Ovary (tissue), 9 donors: ENCODE data around the gene SLC7A1. TPM values are rescaled to one million over a fixed set of nuclear protein-coding genes. Genes with fewer than 3 reads are reported as not detected.
A peak's percentile ranks its signal among the peaks of the same experiment; 100 is the strongest.

Experiments
- DNase-seq, 5 donors: peaks; one replicate each; pipeline ENCODE4 v3.0.0-alpha.2; 2019 to 2020
- H3K27ac ChIP-seq, 2 donors: fragments of 200-600 bp; one replicate each; pipeline versions ENCODE4 v1.5.1 to v1.8.0; 2019 to 2022
- H3K27me3 ChIP-seq: fragments of 200-600 bp; one replicate; pipeline ENCODE4 v1.8.0; 2022
- H3K36me3 ChIP-seq: fragments of 200-600 bp; sonication (generic); one replicate; pipeline ENCODE4 v1.5.1; 2019
- H3K4me1 ChIP-seq: one replicate; pipeline ENCODE4 v1.8.1; 2013; ENCODE audit warnings: mild to moderate bottlenecking, moderate library complexity; ENCODE audit not compliant: insufficient read depth
- H3K4me3 ChIP-seq: fragments of 200-600 bp; sonication (generic); one replicate; pipeline ENCODE4 v1.5.1; 2017
- H3K9me3 ChIP-seq, 2 donors: fragments of 200-600 bp in 1 of 2; sonication (generic) in 1 of 2; one replicate each; pipeline versions ENCODE4 v1.5.1 to v1.8.1; 2013 to 2019; ENCODE audit warnings: mild to moderate bottlenecking in 1 of 2, moderate library complexity in 1 of 2
- EP300 ChIP-seq: sonication (generic); formaldehyde crosslinking; IDR thresholded peaks from one replicate; pipeline ENCODE4 v1.6.1; 2017; ENCODE audit warnings: antibody characterized with exemption
- POLR2A ChIP-seq: fragments of 450-650 bp; IDR thresholded peaks from one replicate; pipeline ENCODE4 v1.6.1; 2017; ENCODE audit warnings: antibody characterized with exemption, mild to moderate bottlenecking, moderate library complexity
- WGBS, 3 donors: extraction: QIAGEN DNeasy Blood & Tissue Kit in 1 of 3; methylation state at CpG; one replicate each; pipeline versions ENCODE4 v1.1.5 to v1.1.7; 2013 to 2017; 5-methylcytosine and 5-hydroxymethylcytosine counted together
- intact Hi-C, 4 donors: fragments of 100-400 bp; cut with DNase I; formaldehyde crosslinking; loops; one replicate each; pipeline versions ENCODE4 v1.11.0 to v1.15.1; 2022 to 2023
- polyA plus RNA-seq, 2 donors: library from polyadenylated mRNA; stranded (reverse); fragments of 200-250 nt in 1 of 2; fragments of 350-450 nt in 1 of 2; fragmentation: Illumina TruSeq in 1 of 2; extraction: RNeasy Lipid Tissue Mini Kit (QIAGEN cat#74804) in 1 of 2; gene quantifications; one replicate each; pipeline ENCODE4 v1.2.3, GENCODE V29; 2013 to 2014
- total RNA-seq, 7 donors: library from RNA; depleted of rRNA in 2 of 7; stranded (reverse); fragments of >200 nt in 2 of 7; fragmentation: NEBNext Ultra II Directional in 3 of 7; extraction: Animal tissue kit (Norgen Biotek cat#: 25700) in 3 of 7; gene quantifications; one replicate each; pipeline versions ENCODE4 v1.1.0 to v1.2.4, GENCODE V29; 2016 to 2023
- TF ChIP-seq, protein P1 (sequence below), 3 donors: fragments of 450-650 bp in 2 of 3; fragments of 200-600 bp in 1 of 3; IDR thresholded peaks; one replicate each; pipeline versions ENCODE4 v1.5.1 to v1.8.0; 2016 to 2022; ENCODE audit warnings: antibody characterized with exemption in 3 of 3, mild to moderate bottlenecking in 1 of 3
- donor health status: DM: no; HTN: no; CAD: no; lungs with moderate emphysema.
- donor health status: DM: no; HTN: no; CAD: no.
- donor health status: Bipolar disorder and iron deficiency.
- donor health status: DM: yes; HTN: yes; CAD: no.
- donor health status: DM: no; HTN: no; CAD: no.
- donor health status: DM: yes; HTN: yes; CAD: no.

SLC7A1 gene
- total and polyA plus RNA-seq, 9 donors, result 3.3 to 98.7 (median 14.0) TPM

DNA sequence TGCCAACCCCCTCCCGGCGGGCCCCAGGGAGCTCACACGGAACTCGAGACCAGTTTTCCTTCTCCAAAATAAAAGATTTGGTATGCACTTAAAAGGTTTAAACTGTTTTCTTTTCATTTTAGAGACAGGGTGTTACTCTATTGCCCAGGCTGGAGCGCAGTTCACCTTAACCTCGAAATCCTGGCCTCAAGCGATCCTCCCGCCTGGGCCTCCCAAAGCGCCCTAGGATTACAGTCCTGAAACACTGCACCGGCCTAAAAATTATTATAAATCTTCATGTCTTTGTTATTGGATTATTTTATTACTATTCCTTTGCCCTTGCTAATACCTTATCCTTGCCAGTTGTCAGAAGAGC lies 553 bp upstream of the SLC7A1 start:
- intact Hi-C loops, result no loop called here
- Histone ChIP-seq H3K4me3 (peak overlapping the region; percentile 71), H3K9me3 (no peaks in the 10 kb centered on the region), H3K36me3 (no peaks in the 10 kb centered on the region), H3K4me1 (peaks cover 2% of the 10 kb centered on the region), H3K27ac (peak overlapping the region in 1 of 2 donors; percentile 86), H3K27me3 (no peaks in the 10 kb centered on the region)
- 15 to 24% (median 20%) methylated on average over 10 of the region's 10 CpGs for WGBS, 3 donors
- no peak for TF ChIP-seq POLR2A
- TF ChIP-seq, protein P1, sequence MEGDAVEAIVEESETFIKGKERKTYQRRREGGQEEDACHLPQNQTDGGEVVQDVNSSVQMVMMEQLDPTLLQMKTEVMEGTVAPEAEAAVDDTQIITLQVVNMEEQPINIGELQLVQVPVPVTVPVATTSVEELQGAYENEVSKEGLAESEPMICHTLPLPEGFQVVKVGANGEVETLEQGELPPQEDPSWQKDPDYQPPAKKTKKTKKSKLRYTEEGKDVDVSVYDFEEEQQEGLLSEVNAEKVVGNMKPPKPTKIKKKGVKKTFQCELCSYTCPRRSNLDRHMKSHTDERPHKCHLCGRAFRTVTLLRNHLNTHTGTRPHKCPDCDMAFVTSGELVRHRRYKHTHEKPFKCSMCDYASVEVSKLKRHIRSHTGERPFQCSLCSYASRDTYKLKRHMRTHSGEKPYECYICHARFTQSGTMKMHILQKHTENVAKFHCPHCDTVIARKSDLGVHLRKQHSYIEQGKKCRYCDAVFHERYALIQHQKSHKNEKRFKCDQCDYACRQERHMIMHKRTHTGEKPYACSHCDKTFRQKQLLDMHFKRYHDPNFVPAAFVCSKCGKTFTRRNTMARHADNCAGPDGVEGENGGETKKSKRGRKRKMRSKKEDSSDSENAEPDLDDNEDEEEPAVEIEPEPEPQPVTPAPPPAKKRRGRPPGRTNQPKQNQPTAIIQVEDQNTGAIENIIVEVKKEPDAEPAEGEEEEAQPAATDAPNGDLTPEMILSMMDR (IDR thresholded peaks at IDR 0.05), result no peak
- TF ChIP-seq EP300, result no peak
- DNase-seq, result no peak

DNA sequence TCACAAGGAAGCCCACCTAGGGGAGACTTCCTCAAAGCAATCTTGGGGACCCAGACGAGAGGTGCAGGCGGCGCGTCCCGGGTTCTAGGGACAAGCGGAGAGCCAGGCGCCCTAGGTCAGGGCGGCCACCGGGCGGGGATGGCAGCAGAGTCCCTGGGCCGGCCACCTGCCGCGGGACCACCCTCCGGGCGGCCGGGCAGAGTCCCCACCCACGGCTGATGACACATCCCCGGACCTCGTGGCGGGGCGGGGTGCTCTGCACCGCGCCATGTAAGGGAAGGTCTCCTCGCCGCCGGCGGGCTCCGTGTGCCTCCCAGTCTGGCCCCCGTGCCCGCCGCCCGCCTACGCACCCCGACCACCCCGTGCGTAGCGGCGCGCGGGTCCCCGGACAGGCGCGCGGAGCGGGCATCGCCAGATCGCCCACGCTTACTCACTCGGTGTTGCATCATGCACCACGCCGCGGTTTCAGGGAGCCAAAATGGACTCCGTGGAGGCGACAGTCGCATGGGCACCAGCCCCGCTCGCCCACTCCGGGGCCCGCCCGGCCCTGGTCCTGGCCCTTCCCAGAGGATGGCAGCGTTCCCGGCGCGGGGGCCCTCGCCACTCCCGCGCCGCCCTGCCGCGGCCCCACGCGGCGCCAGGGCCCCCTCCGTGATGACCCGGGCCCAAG lies 643 bp downstream of the SLC7A1 start:
- Histone ChIP-seq H3K4me3 (peak overlapping the region; percentile 71), H3K27me3 (no peaks in the 10 kb centered on the region), H3K9me3 (no peaks in the 10 kb centered on the region), H3K4me1 (peaks cover 2% of the 10 kb centered on the region), H3K36me3 (no peaks in the 10 kb centered on the region), H3K27ac (peak overlapping the region; percentile 76 to 86)
- WGBS, 3 donors, result 1 to 3% (median 2%) methylated on average over 47 to 75 of the region's 75 CpGs
- intact Hi-C loops, result no loop called here
- TF ChIP-seq EP300 (no peak), POLR2A (peak; percentile 9)
- TF ChIP-seq, protein P1 (IDR thresholded peaks at IDR 0.05), result no peak
- DNase-seq, result peak; percentile 62 to 75 (median 70)

DNA sequence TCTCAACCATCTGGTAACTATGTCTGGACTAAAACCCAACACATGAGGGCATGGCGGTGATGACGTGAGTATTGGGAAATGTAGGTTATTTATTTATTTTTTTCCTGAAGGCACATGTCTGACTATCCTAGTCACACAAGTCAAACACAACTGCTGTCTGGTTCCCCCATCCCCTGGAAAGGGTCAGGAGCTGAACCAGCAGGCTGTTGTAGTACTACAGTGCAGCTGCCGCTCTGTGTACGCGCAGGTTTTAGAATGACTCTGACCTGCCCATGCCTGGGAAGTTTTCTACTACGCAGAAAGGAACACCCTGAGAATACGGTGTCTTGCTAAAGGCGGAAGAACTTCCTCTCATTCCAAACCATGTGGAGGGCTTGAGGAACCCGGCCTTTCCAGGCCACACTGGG lies 1.2 kb downstream of the SLC7A1 start:
- Histone ChIP-seq H3K27ac (peak overlapping the region; percentile 76 to 86), H3K4me3 (peak overlapping the region; percentile 71), H3K4me1 (peaks cover 2% of the 10 kb centered on the region), H3K27me3 (no peaks in the 10 kb centered on the region), H3K36me3 (no peaks in the 10 kb centered on the region), H3K9me3 (no peaks in the 10 kb centered on the region)
- TF ChIP-seq, protein P1 (IDR thresholded peaks at IDR 0.05), result no peak
- TF ChIP-seq POLR2A (no peak), EP300 (no peak)
- 22 to 26% (median 25%) methylated on average over 9 of the region's 9 CpGs for WGBS, 3 donors
- peak in 3 of 5 donors; percentile 28 to 51 (median 37) for DNase-seq
- intact Hi-C loops, result no loop called here

DNA sequence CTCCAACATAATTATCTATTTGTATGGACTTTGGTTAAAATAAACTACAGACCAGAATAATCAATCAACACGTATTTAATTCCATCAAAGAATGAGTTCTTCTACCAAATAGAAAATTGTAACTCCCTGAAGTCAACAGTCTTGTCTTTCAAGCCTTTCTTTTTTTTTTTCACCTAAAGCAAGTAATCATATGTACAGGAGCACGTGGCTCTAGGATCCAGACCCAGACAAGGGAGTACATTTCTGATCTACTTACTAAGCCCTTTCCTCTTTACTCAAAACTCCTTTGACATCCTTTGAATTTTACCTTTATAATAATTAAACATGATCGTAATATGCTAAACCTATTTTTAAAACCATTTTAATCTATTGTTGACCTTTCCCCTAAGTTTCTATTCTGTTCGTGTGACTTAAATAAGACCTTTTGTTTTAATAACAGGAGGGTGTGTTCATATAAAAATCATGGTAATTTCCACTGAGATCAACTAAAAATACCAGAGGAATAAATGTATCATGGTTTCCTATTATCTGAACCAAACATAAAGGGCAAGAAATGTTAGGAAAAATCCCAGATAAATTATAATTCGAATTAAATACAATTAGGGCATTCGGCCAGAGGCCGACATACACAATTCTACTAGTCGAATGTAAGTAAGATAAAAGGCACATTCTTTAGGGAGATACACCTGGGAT lies 1.7 kb downstream of the SLC7A1 start:
- Histone ChIP-seq H3K36me3 (no peaks in the 10 kb centered on the region), H3K27me3 (no peaks in the 10 kb centered on the region), H3K9me3 (no peaks in the 10 kb centered on the region), H3K27ac (no peak overlapping the region), H3K4me3 (no peak overlapping the region), H3K4me1 (peaks cover 2% of the 10 kb centered on the region)
- WGBS, 3 donors, result 62 to 74% (median 74%) methylated on average over 8 of the region's 8 CpGs
- no peak for DNase-seq
- TF ChIP-seq, protein P1 (IDR thresholded peaks at IDR 0.05), result no peak
- TF ChIP-seq POLR2A (no peak), EP300 (no peak)
- intact Hi-C loops, result no loop called here
